HG03439 (cell line): Measurements from ENCODE around the gene KLHL24.
"Not testable (repeated sequence)": the region's sequence is repeated elsewhere in the genome, so short reads cannot be mapped to it uniquely, and the experiment has no call there.

Source experiments
- ATAC-seq: cut with Tn5 transposase; IDR thresholded peaks from one replicate; pipeline ENCODE4 v1.9.1; 2021; ENCODE audit warnings: mild to moderate bottlenecking, moderate library complexity; ENCODE audit not compliant: unreplicated experiment

Gene KLHL24

GRCh38 chr3:183692436-183692835 lies 57.0 kb downstream of the KLHL24 start:
- no peak for ATAC-seq

GRCh38 chr3:183695569-183696364 lies 60.3 kb downstream of the KLHL24 start:
- no peak for ATAC-seq

- ATAC-seq: no peak
Measured at GRCh38 chr3:183697123-183697609, 61.7 kb downstream of the KLHL24 start.

GRCh38 chr3:183697610-183698317 lies 62.3 kb downstream of the KLHL24 start, which contains the start of gene YEATS2:
Gene YEATS2, plus strand, starts transcription at chr3:183697797. Its CDS starts 17,366 bp downstream, at chr3:183715163.
- ATAC-seq: peak; percentile 81

- ATAC-seq: peak; percentile 18
Measured at GRCh38 chr3:183698318-183698751, 62.9 kb downstream of the KLHL24 start.

- no peak for ATAC-seq
Measured at GRCh38 chr3:183698756-183699155, 63.3 kb downstream of the KLHL24 start.

GRCh38 chr3:183699238-183699947 lies 64.0 kb downstream of the KLHL24 start:
- ATAC-seq: no peak

GRCh38 chr3:183701744-183702143 lies 66.3 kb downstream of the KLHL24 start:
- no peak for ATAC-seq

GRCh38 chr3:183703892-183704291 lies 68.5 kb downstream of the KLHL24 start:
- ATAC-seq: not testable (repeated sequence)

GRCh38 chr3:183710231-183710630 lies 74.8 kb downstream of the KLHL24 start:
- ATAC-seq: no peak

GRCh38 chr3:183711516-183711915 lies 76.1 kb downstream of the KLHL24 start:
- no peak for ATAC-seq

- no peak for ATAC-seq
Measured at GRCh38 chr3:183714622-183715021, 79.2 kb downstream of the KLHL24 start.

GRCh38 chr3:183718012-183718411 lies 82.6 kb downstream of the KLHL24 start:
- ATAC-seq: no peak

- ATAC-seq: no peak
Measured at GRCh38 chr3:183725387-183725786, 90.0 kb downstream of the KLHL24 start.

- ATAC-seq: no peak
Measured at GRCh38 chr3:183728204-183728603, 92.8 kb downstream of the KLHL24 start.

GRCh38 chr3:183730361-183730760 lies 94.9 kb downstream of the KLHL24 start:
- no peak for ATAC-seq

- ATAC-seq: no peak
Measured at GRCh38 chr3:183731611-183732010, 96.2 kb downstream of the KLHL24 start.

- ATAC-seq: no peak
Measured at GRCh38 chr3:183733553-183733952, 98.1 kb downstream of the KLHL24 start.
